ENCODE results near the gene GCN1. TPM values are rescaled to one million over a fixed set of nuclear protein-coding genes. Genes with fewer than 3 reads are reported as not detected.

The GCN1 gene
- total and polyA plus RNA-seq, 10 of the 15 experiments (the other 5 are each of a cell fraction or from before 2014, with no cell fraction given) = 10.8 to 150 (median 58.3) TPM

- TF ChIP-seq EZH2 (IDR thresholded peaks at IDR 0.05; ENCODE audit: borderline replicate concordance, control insufficient read depth, low read depth, low read length) (no peak), USF1 (IDR thresholded peaks at IDR 0.05; ENCODE audit: borderline replicate concordance, extremely low read length, insufficient read depth, low read depth, low read length) (no peak), PAX8 (IDR thresholded peaks at IDR 0.05) (no peak), EED (IDR thresholded peaks at IDR 0.05; ENCODE audit: low read depth) (no peak), KLF5 (IDR thresholded peaks at IDR 0.05; ENCODE audit: partially characterized antibody) (no peak), SRF (IDR thresholded peaks at IDR 0.05; ENCODE audit: low read depth in 2 of 2, low read length in 2 of 2) (no peak), MEF2A (IDR thresholded peaks at IDR 0.05; ENCODE audit: insufficient read depth, low read depth, low read length) (no peak), ELK1 (IDR thresholded peaks at IDR 0.05; ENCODE audit: low read depth, low read length) (no peak), SMC3 (IDR thresholded peaks at IDR 0.05; ENCODE audit: borderline replicate concordance, low read length) (no peak), BHLHE40 (IDR thresholded peaks at IDR 0.05; ENCODE audit: borderline replicate concordance in 1 of 2, low read depth in 2 of 2, low read length in 1 of 2) (peak; percentile 64 to 83; a peak in 3 of 4 replicates), ATF7 (IDR thresholded peaks at IDR 0.05; ENCODE audit: low read depth) (no peak), RCOR1 (conservative IDR thresholded peaks at IDR 0.05; ENCODE audit: low read depth, low read length) (0 out of 2 replicates have a peak, but pooled peaks have one; percentile 37), CHD2 (IDR thresholded peaks at IDR 0.05; ENCODE audit: borderline replicate concordance, low read depth, low read length) (peak; percentile 83), PML (IDR thresholded peaks at IDR 0.05; ENCODE audit: low read length) (no peak), MAX (IDR thresholded peaks at IDR 0.05; ENCODE audit: low read depth, low read length) (0 out of 2 replicates have a peak, but pooled peaks have one; percentile 23), ZBTB33 (IDR thresholded peaks at IDR 0.05) (no peak), TARDBP (IDR thresholded peaks at IDR 0.05; ENCODE audit: borderline replicate concordance) (no peak), ZNF24 (IDR thresholded peaks at IDR 0.05) (no peak), ZNF217 (IDR thresholded peaks at IDR 0.05) (0 out of 2 replicates have a peak, but pooled peaks have one; percentile 45), HDAC6 (IDR thresholded peaks at IDR 0.05; ENCODE audit: unreplicated experiment) (no peak), NR2F1 (conservative IDR thresholded peaks at IDR 0.05) (peak; percentile 29; the same call in 1 of the 2 replicates), RELA (IDR thresholded peaks at IDR 0.05; ENCODE audit: borderline replicate concordance, partially characterized antibody) (no peak)
- TF ChIP-seq, protein P1, sequence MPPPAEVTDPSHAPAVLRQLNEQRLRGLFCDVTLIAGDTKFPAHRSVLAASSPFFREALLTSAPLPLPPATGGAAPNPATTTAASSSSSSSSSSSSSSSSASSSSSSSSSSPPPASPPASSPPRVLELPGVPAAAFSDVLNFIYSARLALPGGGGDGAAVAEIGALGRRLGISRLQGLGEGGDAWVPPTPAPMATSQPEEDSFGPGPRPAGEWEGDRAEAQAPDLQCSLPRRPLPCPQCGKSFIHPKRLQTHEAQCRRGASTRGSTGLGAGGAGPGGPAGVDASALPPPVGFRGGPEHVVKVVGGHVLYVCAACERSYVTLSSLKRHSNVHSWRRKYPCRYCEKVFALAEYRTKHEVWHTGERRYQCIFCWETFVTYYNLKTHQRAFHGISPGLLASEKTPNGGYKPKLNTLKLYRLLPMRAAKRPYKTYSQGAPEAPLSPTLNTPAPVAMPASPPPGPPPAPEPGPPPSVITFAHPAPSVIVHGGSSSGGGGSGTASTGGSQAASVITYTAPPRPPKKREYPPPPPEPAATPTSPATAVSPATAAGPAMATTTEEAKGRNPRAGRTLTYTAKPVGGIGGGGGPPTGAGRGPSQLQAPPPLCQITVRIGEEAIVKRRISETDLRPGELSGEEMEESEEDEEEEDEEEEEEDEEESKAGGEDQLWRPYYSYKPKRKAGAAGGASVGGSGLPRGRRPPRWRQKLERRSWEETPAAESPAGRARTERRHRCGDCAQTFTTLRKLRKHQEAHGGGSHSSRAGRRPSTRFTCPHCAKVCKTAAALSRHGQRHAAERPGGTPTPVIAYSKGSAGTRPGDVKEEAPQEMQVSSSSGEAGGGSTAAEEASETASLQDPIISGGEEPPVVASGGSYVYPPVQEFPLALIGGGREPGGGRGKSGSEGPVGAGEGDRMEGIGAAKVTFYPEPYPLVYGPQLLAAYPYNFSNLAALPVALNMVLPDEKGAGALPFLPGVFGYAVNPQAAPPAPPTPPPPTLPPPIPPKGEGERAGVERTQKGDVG (CRISPR knock-in tag; IDR thresholded peaks at IDR 0.05) = no peak
Observed at GRCh38 chr12:120115692-120116440, 78.6 kb downstream of the GCN1 start (continued).
